GM12865 (cell line): ENCODE results near the gene TRIB2.

Experiments used
- DNase-seq: peaks from one replicate; pipeline ENCODE4 v3.0.0; 2010; ENCODE audit warnings: low read depth
- H3K4me3 ChIP-seq: 2 replicates; pipeline ENCODE4 v1.5.1; 2011; ENCODE audit warnings: mild to moderate bottlenecking, low read depth, low read length, control low read depth
- TF ChIP-seq, protein P1 (sequence below): IDR thresholded peaks from 2 replicates; pipeline ENCODE4 v1.5.1; 2011; ENCODE audit warnings: low read length, control low read depth, low read depth, inconsistent platforms; ENCODE audit not compliant: insufficient read depth; ENCODE audit errors: missing control alignments

TRIB2 gene

DNA sequence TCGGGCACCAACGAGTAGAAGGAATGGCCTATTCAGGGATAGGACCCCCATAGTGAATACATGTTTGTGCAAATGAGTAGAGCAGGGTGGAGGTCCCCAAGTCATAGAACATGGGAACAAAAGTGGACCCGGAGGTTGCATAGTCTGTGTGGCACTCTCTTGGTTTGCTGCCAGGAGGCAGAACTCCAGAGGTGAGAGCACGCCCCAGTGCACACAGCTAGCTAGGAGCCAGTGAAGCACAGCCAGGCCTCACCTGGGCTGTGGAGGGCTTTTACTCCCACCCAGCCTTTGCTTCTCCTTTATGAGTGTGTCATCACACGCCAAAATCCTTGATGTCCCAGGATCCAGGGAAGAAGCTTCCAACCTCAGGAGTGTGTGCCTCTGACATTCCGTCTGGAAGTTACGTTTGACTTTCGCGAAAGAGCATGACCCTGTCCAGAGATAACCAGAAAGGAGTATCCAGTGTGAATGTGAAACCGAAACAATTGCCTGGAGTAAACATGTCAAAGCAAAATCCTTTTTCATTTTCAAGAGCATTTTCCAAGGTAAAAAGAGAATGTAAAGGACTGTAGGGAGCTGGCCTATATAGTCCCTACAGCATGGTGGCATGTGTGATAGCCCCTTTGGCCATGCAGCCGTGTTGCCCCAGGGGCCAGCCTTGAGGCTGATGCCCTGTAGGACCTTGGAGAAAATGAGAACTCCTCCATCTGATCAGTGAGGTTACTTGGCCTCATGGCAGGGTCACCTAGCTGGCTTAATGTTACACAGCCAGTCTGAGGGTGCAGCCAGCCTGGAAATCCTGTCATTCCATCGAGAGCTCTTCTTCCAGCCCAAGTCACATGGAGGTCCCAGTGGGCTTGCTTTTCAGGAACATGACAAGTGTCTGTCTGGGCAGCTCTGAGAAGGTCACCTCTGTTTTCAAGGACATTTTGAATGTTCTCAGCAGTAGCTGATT is 8.8 kb downstream of the TRIB2 start:
- TF ChIP-seq, protein P1, sequence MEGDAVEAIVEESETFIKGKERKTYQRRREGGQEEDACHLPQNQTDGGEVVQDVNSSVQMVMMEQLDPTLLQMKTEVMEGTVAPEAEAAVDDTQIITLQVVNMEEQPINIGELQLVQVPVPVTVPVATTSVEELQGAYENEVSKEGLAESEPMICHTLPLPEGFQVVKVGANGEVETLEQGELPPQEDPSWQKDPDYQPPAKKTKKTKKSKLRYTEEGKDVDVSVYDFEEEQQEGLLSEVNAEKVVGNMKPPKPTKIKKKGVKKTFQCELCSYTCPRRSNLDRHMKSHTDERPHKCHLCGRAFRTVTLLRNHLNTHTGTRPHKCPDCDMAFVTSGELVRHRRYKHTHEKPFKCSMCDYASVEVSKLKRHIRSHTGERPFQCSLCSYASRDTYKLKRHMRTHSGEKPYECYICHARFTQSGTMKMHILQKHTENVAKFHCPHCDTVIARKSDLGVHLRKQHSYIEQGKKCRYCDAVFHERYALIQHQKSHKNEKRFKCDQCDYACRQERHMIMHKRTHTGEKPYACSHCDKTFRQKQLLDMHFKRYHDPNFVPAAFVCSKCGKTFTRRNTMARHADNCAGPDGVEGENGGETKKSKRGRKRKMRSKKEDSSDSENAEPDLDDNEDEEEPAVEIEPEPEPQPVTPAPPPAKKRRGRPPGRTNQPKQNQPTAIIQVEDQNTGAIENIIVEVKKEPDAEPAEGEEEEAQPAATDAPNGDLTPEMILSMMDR: no peak

DNA sequence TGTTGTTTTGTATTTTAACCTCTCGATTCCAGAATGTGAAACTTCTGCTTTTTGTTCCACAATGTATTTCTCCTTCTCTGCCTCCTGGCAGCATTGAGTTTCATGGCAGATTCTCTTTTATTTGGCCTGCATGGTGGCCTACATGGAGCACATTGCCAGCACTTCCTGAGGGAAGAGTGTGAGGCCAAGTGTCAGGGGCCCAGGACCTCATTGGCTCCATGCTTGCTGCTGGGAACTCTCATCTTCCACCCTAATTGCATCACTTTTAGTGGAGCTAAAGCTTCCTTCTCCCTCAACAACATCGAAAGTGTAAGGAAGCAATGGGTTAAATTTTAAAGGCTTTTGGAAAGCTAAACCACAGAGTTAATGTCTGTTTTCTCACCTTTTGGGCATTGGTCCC is 9.5 kb downstream of the TRIB2 start:
- DNase-seq: no peak
- no peak overlapping the region for H3K4me3 ChIP-seq
- TF ChIP-seq, protein P1: no peak

More for the DNA sequence above, 8.8 kb downstream of the TRIB2 start:
- H3K4me3 ChIP-seq: no peak overlapping the region
- no peak for DNase-seq

DNA sequence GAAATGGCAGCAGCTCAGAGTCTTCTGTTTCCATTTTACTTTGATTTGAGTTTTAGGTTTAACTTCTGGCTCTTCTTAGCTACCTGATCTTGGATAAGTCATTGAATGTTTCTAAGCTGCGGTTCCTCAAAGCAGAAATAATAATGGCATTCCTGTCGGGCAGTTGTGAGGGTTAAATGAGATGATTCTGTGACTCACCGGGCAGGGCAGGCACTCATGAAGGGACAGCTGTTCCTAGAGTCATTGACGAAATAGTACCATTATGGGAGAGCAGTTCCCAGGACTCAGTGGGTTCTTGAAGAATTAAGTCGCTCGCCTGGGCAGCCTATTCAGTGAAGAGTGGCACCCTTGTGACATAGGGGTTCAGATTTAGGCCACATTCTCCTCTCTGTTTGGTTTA is 10.3 kb downstream of the TRIB2 start:
- no peak for DNase-seq
- no peak overlapping the region for H3K4me3 ChIP-seq
- TF ChIP-seq, protein P1: no peak

DNA sequence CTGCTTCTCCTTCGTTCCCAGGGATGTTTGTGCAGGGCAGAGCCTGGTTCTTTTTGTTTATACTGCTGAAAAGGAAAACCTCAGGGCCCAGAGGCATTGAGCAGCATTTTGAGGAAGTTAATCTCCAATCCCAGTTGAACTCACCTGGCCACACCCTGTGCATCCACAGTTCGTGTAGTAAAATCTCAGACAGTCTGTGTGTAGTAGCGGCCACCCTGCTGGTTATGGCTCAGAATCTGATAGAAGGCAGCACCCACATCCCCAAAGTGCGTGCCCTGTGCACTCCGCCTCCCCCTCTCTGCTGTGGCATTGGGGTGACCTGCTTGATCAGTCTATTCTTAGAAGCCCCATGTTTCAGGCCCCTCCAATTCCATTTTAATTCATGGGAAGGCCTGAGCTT is 10.9 kb downstream of the TRIB2 start:
- no peak for DNase-seq
- H3K4me3 ChIP-seq: no peak overlapping the region
- TF ChIP-seq, protein P1: no peak

DNA sequence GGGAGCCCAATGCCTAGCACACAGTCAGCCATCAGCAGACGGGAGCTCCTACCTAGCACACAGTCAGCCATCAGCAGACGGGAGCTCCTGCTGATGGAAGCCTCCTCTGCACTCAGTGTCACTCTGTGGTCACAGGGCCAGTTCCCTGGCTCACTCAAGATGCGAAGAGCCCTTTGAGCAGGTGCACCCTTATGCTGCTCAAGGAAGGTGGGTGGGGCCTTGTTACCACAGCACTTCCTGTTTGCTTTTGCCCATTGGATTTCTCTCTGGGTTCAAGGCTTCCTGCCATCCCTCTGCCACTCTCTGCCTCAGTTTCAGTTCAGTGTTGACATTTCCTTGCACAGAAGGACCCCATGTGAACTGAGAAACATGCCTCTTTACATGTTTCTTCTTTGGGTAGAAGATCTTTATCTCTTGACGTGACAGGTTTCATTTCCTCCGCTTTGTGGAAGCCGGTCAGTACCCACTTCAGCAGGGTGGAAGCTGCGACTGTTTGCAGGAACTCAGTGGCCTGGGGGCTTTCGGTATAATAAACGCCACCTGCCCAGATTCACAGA is 11.6 kb downstream of the TRIB2 start:
- H3K4me3 ChIP-seq: no peak overlapping the region
- TF ChIP-seq, protein P1: no peak
- DNase-seq: peak; percentile 92

DNA sequence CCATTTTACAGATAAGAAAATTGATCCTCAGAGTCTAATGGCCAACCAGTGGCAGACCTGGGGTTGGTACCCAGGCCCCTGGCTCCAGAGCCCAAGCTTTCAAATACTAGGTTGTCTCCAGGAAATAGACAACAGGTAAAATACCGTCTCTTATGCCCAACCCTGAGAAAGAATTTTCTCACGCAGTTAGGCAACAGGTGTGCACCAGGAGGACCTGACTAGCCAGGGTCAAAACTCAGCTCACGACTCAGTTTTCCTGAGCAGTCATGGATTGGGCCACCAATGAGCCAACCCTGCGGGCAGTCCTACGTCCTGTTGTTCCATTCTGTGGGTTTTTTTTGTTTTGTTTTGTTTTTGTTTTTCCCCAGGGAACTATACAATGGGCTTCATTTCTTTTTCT is 13.5 kb downstream of the TRIB2 start:
- DNase-seq: no peak
- TF ChIP-seq, protein P1: no peak
- no peak overlapping the region for H3K4me3 ChIP-seq
